ENCODE results near the gene TMEM167A. TPM values are rescaled to one million over a fixed set of nuclear protein-coding genes. Genes with fewer than 3 reads are reported as not detected.

The TMEM167A gene
- total RNA-seq, 2 donors from 2014 or later = 30.8 to 44.9 TPM

- H3K4me1 ChIP-seq (replicated peaks) = no peaks in the 10 kb centered on the region
- TF ChIP-seq, protein P1, sequence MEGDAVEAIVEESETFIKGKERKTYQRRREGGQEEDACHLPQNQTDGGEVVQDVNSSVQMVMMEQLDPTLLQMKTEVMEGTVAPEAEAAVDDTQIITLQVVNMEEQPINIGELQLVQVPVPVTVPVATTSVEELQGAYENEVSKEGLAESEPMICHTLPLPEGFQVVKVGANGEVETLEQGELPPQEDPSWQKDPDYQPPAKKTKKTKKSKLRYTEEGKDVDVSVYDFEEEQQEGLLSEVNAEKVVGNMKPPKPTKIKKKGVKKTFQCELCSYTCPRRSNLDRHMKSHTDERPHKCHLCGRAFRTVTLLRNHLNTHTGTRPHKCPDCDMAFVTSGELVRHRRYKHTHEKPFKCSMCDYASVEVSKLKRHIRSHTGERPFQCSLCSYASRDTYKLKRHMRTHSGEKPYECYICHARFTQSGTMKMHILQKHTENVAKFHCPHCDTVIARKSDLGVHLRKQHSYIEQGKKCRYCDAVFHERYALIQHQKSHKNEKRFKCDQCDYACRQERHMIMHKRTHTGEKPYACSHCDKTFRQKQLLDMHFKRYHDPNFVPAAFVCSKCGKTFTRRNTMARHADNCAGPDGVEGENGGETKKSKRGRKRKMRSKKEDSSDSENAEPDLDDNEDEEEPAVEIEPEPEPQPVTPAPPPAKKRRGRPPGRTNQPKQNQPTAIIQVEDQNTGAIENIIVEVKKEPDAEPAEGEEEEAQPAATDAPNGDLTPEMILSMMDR (IDR thresholded peaks at IDR 0.05) = no peak
- TF ChIP-seq POLR2AphosphoS5 (IDR thresholded peaks at IDR 0.05) (no peak), POLR2A (IDR thresholded peaks at IDR 0.05) (no peak)
- DNase-seq (ENCODE audit: low spot score) = no peak
- WGBS = 96% methylated on average over 5 of the region's 5 CpGs
- H3K9me3 ChIP-seq = no peaks in the 10 kb centered on the region
- no peak overlapping the region for H3K27ac ChIP-seq
- H3K4me3 ChIP-seq = no peak overlapping the region
- H3K36me3 ChIP-seq = no peaks in the 10 kb centered on the region
- intact Hi-C loops (cut with DNase I) = no loop called here
- no peaks in the 10 kb centered on the region for H3K27me3 ChIP-seq (replicated peaks; ENCODE audit: insufficient read depth)
These were observed 70.4 kb downstream of the TMEM167A start for GRCh38 chr5:83006683-83007283.

GRCh38 chr5:83003791-83004190 is 73.4 kb downstream of the TMEM167A start:
- WGBS = 75% methylated on average over 2 of the region's 2 CpGs
- Histone ChIP-seq H3K4me3 (no peak overlapping the region), H3K9me3 (no peaks in the 10 kb centered on the region), H3K27me3 (replicated peaks; ENCODE audit: insufficient read depth) (no peaks in the 10 kb centered on the region), H3K4me1 (replicated peaks) (no peaks in the 10 kb centered on the region), H3K36me3 (no peaks in the 10 kb centered on the region), H3K27ac (no peak overlapping the region)
- DNase-seq (ENCODE audit: low spot score) = no peak
- intact Hi-C loops (cut with DNase I) = no loop called here
- TF ChIP-seq, protein P1 (IDR thresholded peaks at IDR 0.05) = no peak
- TF ChIP-seq POLR2A (IDR thresholded peaks at IDR 0.05) (no peak), POLR2AphosphoS5 (IDR thresholded peaks at IDR 0.05) (no peak)

Small RNA genes lying within 50 kb of the gene (small RNA-seq; reads per million reads assigned to genes)
- 0.37 to 1.2 reads per million in 2 donors for gene SCARNA18

Other genes starting within 250 kb of the TMEM167A start
- gene XRCC4, start 153 bp upstream of the TMEM167A start, total RNA-seq = 10 to 100 TPM in 1 of 2 donors, 1 to 10 TPM in 1; 7.3 to 11.4 TPM